Coronary artery (tissue), 2 donors: Measurements from ENCODE around the gene ASL.

Experiments
- DNase-seq: peaks from one replicate; pipeline ENCODE4 v3.0.0-alpha.2; 2017; ENCODE audit warnings: low spot score
- H3K27ac ChIP-seq, 2 donors: fragments of 200-600 bp; sonication (generic); one replicate each; pipeline ENCODE4 v1.5.1; 2016 to 2019
- H3K4me3 ChIP-seq: fragments of 200-600 bp; sonication (generic); 2 replicates; pipeline ENCODE4 v1.5.1; 2016; ENCODE audit warnings: mild to moderate bottlenecking, moderate library complexity
- CTCF ChIP-seq: fragments of 200-600 bp; sonication (generic); IDR thresholded peaks from one replicate; pipeline ENCODE4 v1.5.1; 2019; ENCODE audit warnings: antibody characterized with exemption

ASL gene

GRCh38 chr7:66140924-66141323 lies 65.3 kb downstream of the ASL start:
- H3K4me3 ChIP-seq = no peak overlapping the region
- no peak for TF ChIP-seq CTCF
- DNase-seq = no peak
- H3K27ac ChIP-seq = no peak overlapping the region

GRCh38 chr7:66142334-66142733 lies 66.7 kb downstream of the ASL start:
- no peak for TF ChIP-seq CTCF
- Histone ChIP-seq H3K4me3 (no peak overlapping the region), H3K27ac (no peak overlapping the region)
- no peak for DNase-seq

- TF ChIP-seq CTCF = no peak
- Histone ChIP-seq H3K4me3 (no peak overlapping the region), H3K27ac (peak overlapping the region in 1 of 2 donors; percentile 32)
- DNase-seq = no peak
Measured at GRCh38 chr7:66142996-66143395, 67.4 kb downstream of the ASL start.
